HEK293 (cell line): ENCODE results near the gene FUT8.

Experiments
- CTCF ChIP-seq: fragments of 450-650 bp; formaldehyde crosslinking; IDR thresholded peaks from 2 replicates; pipeline ENCODE4 v1.5.1; 2016; ENCODE audit warnings: missing biosample characterization, missing genetic modification characterization
- OVOL3 ChIP-seq: fragments of 450-650 bp; formaldehyde crosslinking; IDR thresholded peaks from 2 replicates; pipeline ENCODE4 v1.5.1; 2016; ENCODE audit warnings: missing biosample characterization, missing genetic modification characterization
- PATZ1 ChIP-seq: fragments of 450-650 bp; formaldehyde crosslinking; IDR thresholded peaks from 2 replicates; pipeline ENCODE4 v1.5.1; 2016; ENCODE audit warnings: missing biosample characterization, missing genetic modification characterization
- ZBTB21 ChIP-seq: fragments of 450-650 bp; formaldehyde crosslinking; IDR thresholded peaks from 2 replicates; pipeline ENCODE4 v1.5.1; 2017; ENCODE audit warnings: missing biosample characterization, missing genetic modification characterization
- ZNF146 ChIP-seq: fragments of 450-650 bp; formaldehyde crosslinking; IDR thresholded peaks from 2 replicates; pipeline ENCODE4 v1.5.1; 2016; ENCODE audit warnings: missing biosample characterization, missing genetic modification characterization
- ZNF416 ChIP-seq: fragments of 450-650 bp; formaldehyde crosslinking; IDR thresholded peaks from 2 replicates; pipeline ENCODE4 v1.5.1; 2016; ENCODE audit warnings: missing biosample characterization, missing genetic modification characterization
- ZNF585B ChIP-seq: fragments of 450-650 bp; formaldehyde crosslinking; IDR thresholded peaks from 2 replicates; pipeline ENCODE4 v1.5.1; 2016; ENCODE audit warnings: missing biosample characterization, missing genetic modification characterization
- ZNF707 ChIP-seq: fragments of 450-650 bp; formaldehyde crosslinking; IDR thresholded peaks from 2 replicates; pipeline ENCODE4 v1.5.1; 2016; ENCODE audit warnings: missing biosample characterization, missing genetic modification characterization

GRCh38 chr14:65366802-65367565, 45.5 kb upstream of the FUT8 start:
- TF ChIP-seq CTCF (tag by site-specific recombination), result no peak
- TF ChIP-seq ZNF416 (tag by site-specific recombination), result no peak
- TF ChIP-seq ZNF585B, result no peak
- no peak for TF ChIP-seq ZNF146 (tag by site-specific recombination)
- no peak for TF ChIP-seq ZBTB21 (tag by site-specific recombination)
- TF ChIP-seq OVOL3 (tag by site-specific recombination), result no peak
- TF ChIP-seq ZNF707 (tag by site-specific recombination), result no peak
- no peak for TF ChIP-seq PATZ1 (tag by site-specific recombination)
